Activated CD8-positive, alpha-beta memory T cell treated with anti-CD3 and anti-CD28 coated beads for 24 hours (primary cell): ENCODE measurements around the gene PLEKHH3.

Source experiments
- DNase-seq: peaks from one replicate; pipeline ENCODE4 v3.0.0-alpha.2; 2020

PLEKHH3 gene

GRCh38 chr17:42686520-42687128, 9.8 kb upstream of the PLEKHH3 start:
- DNase-seq, result no peak

DNA sequence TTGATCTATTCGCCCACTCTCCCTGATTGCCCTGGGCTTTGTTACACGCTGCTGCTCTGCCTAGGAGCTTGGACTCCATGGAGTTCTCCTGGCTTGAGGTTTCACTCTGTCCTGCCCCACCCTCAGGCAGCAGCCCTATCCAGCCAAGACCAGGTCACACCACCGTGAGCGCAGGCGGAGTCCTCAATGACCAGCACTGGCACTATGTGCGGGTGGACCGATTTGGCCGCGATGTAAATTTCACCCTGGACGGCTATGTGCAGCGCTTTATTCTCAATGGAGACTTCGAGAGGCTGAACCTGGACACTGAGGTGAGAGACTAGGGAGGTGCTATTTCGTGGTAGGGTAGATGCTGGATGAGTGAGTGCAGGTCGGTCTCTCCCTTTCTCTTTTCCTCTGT, 9.0 kb upstream of the PLEKHH3 start:
- no peak for DNase-seq

DNA sequence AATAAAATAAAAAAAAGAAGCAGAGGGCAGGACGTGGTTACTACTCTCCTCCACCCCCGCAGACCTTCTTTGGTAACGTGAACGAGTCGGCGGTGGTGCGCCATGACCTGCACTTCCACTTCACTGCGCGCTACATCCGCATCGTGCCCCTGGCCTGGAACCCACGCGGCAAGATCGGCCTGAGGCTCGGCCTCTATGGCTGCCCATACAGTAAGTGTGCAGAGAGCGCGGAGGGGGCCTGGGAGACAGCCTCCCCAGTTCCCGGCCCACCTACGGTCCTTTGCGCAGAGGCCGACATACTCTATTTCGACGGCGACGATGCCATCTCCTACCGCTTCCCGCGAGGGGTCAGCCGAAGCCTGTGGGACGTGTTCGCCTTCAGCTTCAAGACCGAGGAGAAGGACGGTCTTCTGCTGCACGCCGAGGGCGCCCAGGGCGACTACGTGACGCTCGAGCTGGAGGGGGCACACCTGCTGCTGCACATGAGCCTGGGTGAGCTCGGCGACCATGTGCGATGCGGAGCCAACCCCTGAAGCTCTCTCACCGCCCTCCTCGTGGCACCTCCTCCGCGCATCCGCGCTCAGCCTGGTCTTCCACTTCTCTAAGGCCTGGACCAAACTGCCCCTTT, 8.2 kb upstream of the PLEKHH3 start:
- DNase-seq, result no peak

- DNase-seq, result no peak
Observed at GRCh38 chr17:42683407-42684034, 6.7 kb upstream of the PLEKHH3 start.

DNA sequence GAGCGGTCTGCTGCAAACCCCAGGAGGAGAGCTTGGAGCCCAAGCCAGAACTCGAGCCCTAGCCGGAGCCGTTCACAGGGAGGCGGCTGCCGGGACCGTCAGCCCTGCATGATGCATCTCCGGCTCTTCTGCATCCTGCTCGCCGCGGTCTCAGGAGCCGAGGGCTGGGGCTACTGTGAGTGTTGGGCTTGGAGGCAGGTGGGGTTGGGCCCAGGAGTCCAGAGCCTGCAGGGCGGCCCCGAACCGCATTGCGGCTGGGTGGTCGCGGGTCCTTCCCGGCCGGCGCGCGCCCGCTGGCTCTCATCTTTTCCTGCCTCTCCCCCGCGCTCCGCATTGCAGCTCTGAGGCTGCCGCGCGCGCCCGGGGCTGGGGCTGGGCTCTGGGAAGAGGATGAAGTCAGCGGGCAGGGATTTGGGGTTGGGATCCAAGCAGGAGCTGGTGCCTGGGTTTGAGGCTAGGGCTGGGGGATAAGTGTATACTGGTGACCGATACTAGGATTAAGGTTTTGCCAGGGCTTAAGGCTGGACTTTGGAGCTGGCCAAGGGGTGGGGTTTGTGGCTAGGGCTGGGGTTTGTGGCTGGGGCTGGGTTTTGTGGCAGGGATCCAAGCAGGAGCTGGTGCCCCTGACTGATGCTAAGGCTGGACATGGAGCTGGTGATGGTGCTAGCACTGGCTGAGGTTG, 6.1 kb upstream of the PLEKHH3 start:
- DNase-seq, result no peak

GRCh38 chr17:42681976-42682721, 5.4 kb upstream of the PLEKHH3 start, which contains the start of gene CNTNAP1:
TSS of gene CNTNAP1 (plus strand) at chr17:42682531. CDS start at chr17:42682830, 299 bp downstream.
- DNase-seq, result no peak

DNA sequence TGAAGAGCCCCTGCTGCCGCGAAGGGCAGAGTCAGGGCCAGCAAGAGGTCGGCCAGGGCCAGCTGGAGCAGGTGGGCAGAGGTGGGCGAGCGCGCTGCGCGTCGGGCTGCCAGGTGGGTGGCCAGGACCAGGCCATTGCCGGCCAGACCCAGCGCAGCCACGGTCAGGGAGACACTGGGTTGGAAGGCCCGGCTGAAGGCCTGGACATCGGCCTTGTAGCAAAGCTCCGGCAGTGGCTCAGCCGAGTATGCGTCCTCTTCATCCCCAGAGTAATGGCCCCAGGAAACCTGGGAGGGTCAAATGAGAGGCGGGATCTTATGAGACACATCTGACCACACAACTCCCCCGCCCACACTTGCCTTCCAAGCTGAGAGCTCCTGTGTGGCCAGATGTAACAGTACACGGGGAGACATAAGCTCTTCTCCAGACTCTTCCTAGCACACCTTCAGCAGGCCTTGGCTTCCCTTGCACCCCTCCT, 3.6 kb upstream of the PLEKHH3 start:
- DNase-seq, result no peak

DNA sequence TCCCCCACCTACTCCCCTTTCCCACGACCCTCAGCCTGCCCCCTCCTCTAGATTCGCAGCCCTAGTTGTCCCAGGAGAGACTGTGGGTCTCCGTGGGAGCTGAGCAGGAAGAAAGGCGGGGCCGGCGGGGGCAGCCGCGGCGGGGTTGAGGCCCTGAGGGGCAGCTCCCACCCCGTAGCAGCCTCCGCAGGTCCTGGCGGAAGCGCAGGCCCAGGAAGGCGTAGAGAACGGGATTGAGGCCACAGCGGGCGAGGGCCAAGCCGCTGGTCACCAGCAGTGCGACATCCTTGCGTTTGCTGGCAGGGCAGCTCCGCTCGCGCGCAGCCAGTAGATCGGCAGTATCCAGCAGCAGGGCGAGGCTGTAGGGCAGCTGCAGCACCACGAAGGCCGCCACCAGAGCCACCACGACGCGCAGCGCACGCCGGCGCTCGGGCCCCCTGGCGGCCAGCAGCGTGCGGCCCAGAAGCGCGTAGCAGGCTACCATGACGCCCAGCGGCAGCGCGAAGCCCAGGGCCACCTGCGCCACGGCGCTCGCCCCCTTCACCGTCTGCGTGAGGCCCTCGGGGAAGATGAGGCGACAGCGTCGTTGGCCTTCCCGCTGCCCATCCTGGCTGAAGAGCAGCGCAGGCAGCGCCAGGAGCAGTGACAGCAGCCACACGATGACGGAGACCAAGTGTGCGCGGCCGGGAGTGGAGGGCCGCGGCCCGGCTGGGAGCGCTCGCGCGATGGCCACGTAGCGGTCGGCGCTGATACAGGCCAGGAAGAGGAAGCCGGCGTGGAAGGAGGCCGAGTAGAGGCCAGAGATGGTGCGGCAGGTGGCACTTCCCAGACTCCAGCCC, 2.9 kb upstream of the PLEKHH3 start:
- peak; percentile 86 for DNase-seq

GRCh38 chr17:42678951-42679491, 2.2 kb upstream of the PLEKHH3 start:
- peak; percentile 83 for DNase-seq

DNA sequence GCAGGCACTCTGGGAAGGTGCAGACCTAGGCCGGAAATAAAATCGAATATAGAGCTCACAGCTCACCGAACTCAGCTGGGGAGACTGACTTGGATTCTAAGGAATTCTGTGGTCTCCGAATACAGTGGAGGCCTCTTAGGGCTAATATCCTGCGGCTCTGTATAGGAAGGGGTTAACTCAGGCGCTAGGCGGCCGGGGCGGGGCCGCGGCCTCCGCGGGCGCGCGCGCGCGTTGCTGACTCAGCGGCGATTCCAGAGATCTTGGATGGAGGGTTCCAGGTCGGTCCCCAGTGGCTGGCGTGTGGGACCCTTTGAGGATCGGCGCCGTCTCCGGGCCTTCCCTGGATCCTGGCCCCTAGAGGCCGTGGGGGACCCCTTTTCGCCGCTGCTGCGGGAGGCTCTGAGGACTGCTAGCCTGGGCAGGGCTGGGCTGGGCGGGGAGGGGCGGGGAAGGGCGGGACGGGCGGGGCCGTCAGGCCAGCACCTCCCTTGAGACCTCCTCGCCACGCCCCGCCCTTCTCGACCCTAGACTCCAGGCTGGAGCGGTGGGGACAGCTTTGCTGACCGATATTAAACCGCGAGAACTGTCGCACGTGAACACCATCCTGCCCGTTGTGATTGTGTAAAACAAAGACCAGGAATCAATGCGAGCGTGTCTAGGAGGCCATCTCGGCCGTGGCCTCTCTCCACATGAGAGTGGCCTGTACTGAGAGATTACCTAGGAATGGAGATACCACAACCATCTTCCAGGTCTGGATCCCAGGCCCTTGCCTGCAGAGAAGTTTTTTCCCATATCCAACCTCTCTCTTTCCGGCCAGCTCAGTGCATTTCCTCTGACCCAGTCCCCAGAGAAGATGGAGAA, 1.4 kb upstream of the PLEKHH3 start:
- DNase-seq, result peak; percentile 94

DNA sequence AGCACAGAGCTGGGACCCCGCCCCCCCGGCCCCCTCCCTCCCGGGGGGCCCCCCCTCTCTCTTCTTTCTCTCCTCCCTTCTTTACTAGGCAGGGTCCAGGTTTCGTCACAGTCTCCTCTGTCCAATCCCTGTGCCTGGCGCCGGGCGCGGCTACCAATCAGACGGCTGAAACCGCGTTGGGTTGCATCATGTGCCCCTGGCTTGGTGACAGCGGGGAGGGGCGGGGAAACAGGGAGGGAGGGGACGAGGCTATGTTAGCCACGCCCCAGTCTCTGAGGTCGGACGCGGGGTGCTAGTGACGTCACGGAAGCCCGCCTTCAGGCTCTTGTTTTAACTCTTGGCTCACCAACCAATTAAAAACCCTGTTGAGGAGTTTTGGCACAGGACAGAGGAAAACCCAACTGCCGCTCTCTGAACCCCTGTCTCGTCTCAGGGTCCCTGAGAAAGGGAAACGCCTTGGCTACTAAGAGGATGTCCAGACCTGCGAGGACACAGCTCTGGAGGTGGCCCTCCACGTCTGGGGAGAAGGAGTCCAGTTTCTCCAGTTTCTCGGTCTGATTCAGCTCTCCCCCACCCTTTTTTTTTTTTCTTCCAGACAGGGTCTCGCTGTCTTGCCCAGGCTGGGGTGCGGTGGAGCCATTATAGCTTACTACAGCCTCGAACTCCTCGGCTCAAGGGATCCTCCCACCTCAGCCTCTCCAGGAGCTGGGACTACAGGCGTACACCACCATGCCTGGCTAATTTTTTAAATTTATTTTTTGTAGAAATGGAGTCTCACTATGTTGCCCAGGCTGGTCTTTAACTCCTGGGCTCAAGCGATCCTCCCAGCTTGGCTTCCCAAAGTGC, 441 bp upstream of the PLEKHH3 start:
- DNase-seq, result peak; percentile 98

DNA sequence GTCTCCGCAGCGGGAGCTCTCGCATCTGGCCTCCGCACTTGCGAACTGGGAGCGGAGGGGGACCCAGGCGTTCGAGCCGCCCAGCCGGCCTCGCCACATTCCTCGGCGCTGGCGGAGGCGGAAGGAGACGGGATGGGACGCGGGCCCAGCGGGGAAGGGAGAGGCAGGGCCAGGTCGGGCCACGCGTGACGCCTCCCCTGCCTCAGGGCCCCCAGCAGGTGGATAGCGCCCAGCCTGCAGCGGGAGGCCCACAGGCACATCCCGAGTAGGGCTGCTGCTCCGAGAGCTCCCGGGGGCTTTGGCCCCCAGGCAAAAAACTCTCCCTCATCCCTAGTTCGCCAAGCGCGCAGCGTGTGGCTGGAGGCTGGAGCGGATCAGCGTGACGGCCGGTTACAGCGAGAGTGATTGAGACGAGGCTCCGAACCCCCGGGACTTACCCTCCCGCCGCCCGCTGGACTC, 800 bp downstream of the PLEKHH3 start:
- no peak for DNase-seq

DNA sequence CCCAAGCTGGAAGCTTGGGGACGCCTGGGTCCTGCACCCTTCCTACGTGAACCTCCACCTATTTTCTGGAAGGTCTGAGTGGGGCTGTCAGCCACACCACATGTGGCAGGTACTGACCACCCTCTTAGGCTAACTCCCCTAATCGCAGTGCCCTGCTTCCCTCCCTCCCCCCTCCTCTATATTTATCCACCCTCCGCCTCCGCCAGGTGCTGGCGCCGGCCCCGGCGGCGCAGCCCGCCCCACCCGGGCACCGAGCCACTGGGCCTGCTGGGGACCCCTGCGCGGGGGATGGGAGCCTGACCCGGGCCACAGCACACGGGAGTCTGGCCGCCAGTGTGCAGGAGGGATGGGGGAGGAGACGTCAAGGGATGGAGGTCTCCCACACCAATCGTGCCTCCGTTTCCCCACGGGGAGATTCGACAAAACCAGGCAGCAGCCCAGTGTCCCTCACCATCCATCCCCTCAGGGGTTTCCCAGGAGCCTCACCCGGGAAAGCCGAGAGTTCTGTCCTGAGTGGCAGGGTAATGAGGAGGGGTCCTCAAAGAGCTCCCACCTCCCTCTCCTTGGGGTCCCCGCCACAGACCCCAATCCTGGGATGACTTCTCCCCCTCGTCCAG, 1.3 kb downstream of the PLEKHH3 start:
- DNase-seq, result no peak

GRCh38 chr17:42674755-42675347, 1.9 kb downstream of the PLEKHH3 start:
- no peak for DNase-seq

- DNase-seq, result no peak
Observed at GRCh38 chr17:42673885-42674754, 2.7 kb downstream of the PLEKHH3 start.

GRCh38 chr17:42673266-42673884, 3.4 kb downstream of the PLEKHH3 start:
- no peak for DNase-seq

DNA sequence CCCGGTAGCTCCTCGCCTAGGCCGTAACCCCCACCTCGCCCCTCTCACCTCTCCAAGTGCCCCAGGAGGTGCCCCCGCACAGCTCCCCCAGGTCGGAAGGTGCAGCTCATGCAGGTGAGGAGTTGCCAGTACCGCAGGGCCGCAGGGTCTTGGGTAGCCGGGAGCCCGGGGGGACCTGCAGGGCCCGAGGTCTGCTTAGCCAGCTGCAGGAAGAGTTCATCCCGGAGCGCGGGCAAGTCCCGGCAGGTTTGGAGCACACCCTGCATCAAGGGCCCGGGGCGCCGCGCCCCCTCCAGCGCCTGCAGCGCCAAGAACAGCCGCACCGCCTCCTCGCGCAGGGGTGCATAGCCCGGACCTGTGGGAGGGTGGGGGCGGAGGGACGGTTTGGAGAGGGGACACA, 4.8 kb downstream of the PLEKHH3 start:
- no peak for DNase-seq
